Activated CD4-positive, alpha-beta T cell treated with anti-CD3 and anti-CD28 coated beads, Interleukin-2, Interleukin-6, amounts not matched to agents 100 ng/mL and 50 ng/mL, durations not matched to agents 16 hours and 8 hours (primary cell): ENCODE data around the gene MED9.
"Not testable (repeated sequence)": the region's sequence is repeated elsewhere in the genome, so short reads cannot be mapped to it uniquely, and the experiment has no call there.

Source experiments
- DNase-seq: peaks from one replicate; pipeline ENCODE4 v3.0.0-alpha.2; 2020

Gene MED9

DNA sequence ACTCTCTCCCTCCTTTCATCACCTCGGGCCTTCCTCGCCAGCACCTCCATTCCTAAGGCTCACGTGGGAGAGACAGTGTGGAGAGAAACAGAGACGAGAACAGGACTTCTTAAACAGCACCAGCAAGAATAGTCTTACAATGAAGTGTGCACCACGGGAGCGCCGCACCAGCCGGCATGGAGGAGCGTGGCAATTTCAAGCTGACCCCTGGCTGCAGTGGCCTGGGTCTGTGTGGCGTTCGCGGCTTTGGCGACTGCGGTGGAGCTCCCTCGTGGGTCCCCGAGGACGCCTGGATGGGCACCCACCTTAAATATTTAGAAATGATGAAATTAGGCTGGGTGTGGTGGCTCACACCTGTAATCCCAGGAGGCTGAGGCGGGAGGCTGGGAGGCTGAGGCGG lies 20.5 kb upstream of the MED9 start:
- DNase-seq, result no peak

DNA sequence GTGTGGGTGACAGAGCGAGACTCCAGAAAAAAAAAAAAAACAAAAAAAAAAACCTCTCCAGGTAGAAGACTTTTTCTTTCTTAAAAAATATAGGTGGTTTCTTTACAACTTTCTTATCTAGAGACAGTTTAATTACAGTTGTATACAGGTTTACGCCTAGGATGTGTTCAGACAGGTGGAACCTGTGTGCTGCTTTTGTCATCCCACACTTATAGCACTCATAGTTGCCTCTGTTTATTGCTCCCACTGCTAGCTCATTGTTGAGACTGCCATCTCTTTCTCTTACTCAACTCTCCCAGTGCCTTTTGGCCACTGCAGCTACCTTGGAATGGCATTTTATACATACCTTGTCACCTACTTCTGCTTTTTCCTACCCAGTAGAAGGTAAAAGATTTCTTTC lies 19.1 kb upstream of the MED9 start:
- no peak for DNase-seq

DNA sequence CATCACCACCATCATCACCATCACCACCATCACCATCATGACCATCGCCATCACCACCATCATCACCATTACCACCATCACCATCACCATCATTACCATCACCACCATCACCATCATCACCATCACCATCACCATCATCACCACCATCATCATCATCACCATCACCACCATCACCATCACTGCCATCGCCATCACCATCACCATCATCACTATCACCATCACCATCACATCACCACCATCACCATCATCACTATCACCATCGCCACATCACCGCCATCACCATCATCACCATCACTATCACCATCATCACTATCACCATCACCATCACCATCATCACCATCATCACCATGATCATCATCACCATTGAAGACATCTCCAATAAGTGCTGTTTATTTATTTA lies 16.8 kb upstream of the MED9 start:
- no peak for DNase-seq

DNA sequence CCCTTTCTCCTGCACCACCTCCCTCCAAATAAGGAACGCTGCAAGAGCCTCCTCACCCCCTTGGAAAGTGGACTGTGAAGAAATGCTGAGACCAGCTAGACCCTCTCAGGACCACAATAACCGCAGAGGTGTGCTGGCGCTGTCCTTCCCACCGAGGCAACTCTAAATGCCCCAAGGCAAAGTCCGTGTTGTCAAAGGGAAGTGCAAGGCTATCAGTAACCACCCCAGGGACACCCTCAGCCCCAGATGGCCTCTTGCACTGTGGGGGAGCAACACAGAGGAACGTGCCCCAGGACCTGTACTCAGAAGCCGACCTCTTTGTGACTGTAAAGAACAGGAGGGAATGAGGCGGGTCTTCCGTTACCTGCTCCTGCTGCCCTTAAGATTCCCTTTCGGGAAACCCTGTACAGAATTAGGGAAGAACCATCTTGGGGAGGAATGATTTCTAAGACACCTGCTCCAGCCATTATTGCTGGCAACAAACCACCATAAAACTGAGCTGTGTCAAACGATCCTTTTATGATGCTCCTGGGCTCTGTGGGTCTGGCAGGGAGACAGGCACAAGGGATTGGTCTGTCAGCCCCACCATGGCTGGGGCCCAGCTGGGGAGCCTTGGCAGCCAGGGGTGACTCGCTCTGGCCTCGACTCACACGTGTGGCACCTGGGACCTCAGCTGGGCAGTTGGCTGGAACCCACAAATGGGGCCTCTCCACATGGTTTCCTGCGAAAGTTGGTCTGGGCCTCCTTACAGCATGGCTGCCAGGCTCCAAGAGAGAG lies 14.6 kb upstream of the MED9 start:
- DNase-seq, result no peak

DNA sequence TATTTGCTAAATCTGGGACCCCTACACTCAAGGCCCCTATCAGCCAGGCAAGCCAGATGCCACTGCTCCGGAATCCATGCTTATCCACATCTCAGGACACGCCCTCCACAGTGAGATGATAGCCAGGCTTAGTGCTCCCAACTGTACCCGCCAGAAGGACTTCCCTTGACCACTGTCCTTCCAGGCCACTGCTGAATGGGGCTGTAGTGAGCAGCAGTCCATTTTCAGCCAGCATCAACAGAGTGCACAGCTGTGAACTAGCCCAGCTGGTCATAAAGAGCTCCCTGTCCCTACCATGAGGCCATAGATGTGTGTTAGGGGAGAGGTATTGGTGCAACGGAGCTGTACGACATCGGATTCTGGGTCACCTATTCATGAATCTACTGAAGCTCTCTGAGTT lies 13.0 kb upstream of the MED9 start:
- no peak for DNase-seq

DNA sequence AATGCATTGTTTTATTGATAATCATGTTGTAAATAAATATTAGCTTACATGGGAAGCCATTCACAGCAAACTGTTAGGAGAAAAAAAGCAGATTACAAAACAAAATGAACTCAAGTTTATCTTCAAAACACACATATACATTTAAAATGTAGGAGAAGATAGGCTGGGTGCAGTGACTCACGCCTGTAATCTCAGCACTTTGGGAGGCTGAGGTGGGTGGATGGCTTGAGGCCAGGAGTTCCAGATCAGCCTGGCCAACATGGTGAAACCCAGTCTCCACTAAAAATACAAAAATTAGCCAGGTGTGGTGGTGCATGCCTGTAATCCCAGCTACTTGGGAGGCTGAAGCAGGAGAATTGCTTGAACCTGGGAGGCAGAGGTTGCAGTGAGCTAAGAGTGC lies 10.9 kb upstream of the MED9 start:
- not testable (repeated sequence) for DNase-seq

DNA sequence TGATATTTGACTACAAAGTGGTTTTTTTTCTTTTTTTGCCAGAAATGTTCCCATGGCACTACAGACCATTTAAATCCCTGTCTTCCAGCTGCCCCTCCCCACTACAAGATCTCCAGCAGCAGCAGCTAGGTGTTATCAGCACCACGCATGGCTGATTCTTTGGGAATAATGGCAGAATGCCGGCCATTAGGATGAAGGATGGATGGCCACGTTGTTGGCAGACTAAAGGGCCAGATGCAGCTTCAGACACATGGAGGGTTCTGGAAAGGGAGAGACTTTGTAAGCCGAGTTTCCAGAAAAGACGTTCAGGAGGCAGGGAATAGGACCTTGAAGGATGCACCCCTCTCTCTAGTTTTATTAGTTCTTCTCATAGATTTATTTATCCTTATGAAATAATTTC lies 10.3 kb upstream of the MED9 start:
- DNase-seq, result no peak

DNA sequence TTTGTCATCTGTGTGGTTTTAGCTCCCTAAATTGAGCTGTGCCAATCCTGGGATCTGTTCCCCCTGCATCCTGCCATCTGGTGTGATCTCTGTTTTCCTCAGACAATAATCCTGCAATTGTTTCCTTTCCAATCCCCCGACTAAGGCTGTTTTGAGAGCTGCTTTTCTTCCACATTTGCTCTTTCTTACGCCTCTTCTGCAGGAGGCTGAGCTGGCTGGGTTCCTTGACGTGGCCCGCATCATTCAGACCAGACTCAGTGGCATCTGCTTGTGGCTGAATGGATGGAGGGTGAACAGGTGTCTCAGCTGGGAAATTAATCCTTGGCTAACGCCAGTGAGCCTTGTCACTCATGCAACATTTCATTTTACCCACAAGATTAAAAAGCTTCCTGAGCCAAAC lies 9.8 kb upstream of the MED9 start:
- DNase-seq, result no peak

DNA sequence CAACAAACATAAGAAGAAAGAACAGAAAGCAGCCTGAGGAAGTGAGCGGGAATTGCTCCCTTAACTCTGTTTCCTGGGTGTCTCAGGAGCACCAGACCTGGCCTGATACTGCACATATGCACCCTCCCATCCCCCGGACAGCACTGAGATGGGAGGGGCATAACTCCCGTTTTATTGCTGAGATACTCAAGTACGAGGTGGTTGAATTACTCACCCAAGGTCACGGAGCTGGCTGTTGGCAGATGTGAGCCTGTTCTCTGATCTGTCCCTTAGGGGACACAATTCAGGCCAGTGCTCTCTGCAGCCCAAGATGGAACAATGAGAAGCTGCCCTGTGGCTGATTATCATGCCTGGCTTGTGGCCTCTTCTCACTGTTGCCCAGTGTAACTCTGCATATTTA lies 9.1 kb upstream of the MED9 start:
- no peak for DNase-seq

DNA sequence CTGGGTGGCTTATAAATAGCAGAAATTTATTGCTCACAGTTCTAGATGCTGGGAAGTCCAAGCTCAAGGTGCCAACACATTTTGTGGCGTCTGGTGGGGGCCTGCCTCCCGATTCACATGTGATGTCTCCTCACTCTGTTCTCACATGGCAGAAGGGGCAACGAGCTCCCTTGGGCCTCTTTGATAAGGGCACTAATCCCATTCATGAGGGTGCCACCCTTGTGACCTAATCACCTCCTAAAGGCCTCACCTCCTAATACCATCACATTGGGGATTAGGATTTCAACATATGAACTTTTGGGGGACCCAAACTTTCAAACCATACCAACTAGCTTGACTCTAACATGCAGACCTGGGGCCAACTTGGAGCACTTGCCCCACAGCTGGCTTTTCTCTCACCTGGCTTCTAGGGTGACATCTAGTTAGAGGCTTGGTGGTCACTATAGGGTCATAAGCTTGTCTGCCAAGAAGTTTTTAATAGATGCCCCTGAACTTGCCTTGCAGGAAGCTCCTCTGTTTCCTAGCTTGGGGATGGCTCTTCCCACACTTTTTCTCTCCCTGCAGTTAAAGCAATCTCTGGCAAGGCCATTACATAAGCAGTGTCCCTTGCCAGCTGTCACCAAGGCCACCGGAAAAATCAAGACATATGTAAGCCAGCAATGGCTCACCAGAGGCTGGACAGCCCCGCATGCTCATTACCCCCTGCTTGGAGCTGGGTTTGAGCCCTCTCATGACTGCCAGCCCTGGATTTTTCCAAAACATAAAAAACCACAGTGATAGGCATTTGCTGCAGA lies 8.4 kb upstream of the MED9 start:
- no peak for DNase-seq

DNA sequence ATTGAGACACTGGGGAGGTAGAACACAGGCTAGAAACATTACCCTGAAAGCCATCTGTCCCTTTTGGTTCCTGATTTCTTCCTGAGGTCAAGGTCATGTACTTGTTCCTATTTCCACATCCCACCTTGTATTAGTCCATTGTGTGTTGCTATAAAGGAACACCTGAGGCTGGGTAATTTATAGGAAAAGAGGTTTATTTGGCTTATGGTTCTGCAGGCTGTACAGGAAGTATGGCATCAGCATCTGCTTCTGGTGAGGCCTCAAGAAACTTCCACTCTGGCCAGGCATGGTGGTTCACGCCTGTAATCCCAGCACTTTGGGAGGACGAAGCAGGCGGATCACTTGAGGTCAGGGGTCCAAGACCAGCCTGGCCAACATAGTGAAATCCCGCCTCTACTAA lies 7.4 kb upstream of the MED9 start:
- no peak for DNase-seq

DNA sequence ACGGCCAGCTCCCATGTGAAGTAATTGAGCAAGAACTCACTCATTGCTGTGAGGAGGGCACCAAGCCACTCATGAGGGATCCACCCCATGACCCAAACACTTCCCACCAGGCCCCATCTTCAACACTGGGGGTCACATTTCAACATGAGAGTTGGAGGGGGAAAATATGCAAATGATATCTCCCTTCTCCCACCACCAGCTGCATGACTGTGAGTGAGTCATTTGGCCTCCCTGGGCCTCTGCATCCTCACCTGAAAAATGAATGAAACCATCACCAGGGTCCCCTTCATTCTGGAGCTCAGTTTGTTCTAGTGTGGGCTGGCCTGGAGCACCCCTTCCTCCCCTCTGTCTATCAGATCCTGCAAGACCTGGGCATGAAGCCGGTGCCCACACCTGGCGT lies 6.8 kb upstream of the MED9 start:
- no peak for DNase-seq

DNA sequence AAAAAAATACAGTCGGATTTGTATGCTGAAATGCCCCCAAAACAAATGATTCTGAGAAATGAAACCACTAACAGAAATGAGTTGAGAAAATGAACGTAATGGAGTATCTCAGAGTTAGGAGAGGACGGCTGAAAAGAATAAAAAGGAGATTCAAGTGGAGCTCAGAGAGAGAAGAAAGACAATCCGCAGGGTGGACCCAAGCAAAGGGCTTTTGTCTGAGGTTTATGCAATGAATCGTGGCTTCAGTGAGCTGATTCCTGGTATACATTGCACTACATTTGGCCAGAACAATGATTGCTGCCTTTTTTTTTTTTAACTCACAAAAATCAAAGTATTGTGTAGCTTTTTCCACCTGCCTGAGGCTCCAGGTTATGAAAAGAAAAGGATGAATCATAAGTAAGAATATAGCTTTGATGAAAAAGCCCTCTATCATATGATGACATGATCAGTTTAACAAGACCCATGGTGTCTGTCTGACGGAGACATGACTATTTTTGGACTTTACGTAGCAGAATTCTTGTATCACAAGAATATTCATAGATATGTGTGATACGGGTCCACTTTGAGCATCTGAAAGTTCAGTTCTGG lies 4.4 kb upstream of the MED9 start:
- no peak for DNase-seq

DNA sequence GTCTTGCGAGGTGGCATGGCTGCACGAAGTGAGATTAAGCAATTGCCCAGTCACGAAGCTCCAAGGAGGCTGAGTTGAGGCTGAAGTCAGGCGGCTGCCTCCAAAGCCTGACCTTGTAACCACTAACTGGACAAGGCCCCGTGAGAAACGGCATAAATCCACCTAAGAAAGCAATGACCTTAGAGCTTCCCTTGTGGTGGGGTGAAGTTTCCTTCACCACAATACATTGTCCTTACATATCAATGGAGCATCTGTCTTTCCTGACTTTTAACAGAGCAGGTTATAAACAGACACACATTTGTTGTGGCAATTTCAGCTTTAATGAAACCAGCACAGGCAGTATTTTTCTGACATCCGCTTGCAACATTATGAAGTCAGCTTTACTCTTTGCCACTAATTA lies 2.5 kb upstream of the MED9 start:
- no peak for DNase-seq

DNA sequence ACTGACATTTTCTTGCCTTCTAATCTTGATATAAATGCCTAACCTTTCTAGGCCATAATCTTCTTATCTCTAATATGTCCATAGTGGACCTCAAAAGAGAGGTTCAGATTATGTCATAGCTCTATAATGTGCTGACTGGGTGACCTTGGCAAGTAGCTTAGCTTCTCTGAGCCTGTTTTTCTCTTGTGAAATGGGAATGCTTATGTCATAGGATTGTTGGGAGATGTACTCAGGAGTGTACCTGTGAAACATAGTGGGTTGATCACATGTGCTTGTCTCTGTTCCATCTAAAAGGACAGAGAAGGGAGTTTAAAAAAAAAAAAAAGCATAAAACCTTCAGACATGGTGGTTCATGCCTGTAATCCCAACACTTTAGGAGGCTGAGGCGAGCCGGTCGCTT lies 2.4 kb downstream of the MED9 start:
- no peak for DNase-seq

DNA sequence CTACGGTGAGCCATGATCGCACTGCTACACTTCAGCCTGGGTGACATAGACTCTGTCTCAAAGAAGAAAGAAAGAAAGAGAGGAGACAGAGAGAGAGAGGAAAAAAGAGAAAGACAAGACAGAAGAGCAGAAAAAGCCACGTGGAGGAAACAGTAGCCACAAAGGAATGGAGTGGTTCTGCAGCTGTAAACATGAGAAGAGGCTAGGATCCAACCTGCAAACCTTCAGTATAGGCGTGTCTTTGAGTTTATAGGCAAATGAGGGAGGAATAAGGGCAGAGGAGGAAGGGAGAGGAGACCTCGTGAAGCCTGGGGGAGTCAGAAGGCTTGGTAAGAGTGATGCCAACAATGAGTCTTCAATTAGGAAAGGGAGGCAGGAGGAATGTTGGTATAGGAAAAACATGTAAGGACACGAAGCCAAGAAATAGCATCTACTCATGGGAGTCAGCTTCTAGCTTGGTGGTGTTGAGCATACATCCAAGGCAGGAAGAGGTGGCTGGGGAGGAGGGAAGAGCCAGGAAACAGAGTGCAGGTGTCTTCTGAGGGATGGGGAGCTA lies 3.9 kb downstream of the MED9 start:
- no peak for DNase-seq

DNA sequence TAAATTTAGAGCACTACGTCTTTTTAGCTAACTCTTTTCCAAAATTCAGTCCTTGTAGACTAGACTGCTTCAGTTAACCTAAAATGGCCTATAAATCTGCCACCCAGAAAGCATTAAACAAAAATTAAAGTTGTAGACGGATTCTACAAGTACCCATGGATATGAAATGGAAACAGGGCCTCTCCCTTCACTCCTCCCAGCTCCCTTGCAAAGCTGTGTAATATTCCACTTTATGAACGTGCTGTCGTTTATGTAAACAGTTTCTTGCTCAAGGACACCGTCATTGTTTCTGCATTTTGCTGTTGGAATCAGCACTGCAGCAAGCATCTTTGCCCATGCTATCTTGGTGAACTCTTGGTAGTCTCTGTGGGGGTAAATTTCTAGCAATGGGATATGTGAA lies 5.1 kb downstream of the MED9 start:
- DNase-seq, result no peak

DNA sequence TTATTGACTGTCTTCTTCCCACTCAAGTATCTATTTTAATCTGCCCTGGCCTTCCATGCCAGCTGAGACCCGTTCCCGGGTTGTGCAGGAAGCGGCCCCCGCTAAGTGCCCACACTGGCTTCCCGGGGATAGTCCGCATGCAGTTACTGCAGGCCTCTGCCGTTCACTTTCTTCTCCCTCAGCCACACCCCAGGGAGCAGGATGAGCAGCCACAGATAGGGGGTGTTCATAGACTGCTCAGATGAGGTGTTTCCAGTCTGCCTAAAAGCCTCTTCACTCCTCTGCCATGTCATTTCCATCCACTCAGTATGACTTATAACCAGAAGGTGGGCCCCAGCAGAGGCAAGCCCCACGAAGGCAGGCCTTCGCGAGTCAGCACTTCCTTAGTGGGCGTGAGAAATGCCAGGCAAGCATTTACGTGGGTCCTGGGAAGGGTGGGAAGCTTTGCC lies 7.7 kb downstream of the MED9 start:
- peak; percentile 80 for DNase-seq

DNA sequence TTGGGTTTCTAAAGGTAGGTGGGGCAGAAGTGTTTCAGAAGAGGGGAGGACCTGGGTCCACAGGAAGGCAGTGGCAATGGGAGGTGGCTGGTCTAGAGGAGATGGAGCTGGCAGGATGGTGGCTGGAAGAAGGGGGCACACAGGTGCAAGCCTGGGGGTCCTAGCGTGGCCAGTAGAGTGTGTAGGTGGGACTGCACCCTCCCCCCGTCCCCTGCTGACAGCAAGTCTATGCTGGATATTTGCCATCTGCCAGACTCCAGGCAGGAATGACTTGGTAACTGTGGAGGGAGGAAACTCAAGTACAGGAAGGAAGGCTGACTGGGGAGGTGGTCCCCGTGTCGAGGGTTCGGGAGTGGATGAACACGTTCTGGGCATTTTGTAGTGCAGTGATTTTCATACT lies 8.6 kb downstream of the MED9 start:
- DNase-seq, result no peak

DNA sequence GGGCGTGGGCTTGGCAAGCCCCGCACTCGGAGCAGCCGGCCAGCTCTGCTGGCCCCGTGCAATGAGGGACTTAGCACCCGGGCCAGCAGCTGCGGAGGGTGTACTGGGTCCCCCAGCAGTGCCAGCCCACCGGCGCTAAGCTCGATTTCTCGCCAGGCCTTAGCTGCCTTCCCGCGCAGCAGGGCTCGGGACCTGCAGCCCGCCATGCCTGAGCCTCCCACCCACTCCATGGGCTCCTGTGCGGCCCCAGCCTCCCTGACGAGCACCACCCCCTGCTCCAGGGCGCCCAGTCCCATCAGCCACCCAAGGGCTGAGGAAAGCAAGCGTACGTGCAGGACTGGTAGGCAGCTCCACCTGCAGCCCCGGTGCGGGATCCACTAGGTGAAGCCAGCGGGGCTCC lies 9.6 kb downstream of the MED9 start:
- DNase-seq, result not testable (repeated sequence)

DNA sequence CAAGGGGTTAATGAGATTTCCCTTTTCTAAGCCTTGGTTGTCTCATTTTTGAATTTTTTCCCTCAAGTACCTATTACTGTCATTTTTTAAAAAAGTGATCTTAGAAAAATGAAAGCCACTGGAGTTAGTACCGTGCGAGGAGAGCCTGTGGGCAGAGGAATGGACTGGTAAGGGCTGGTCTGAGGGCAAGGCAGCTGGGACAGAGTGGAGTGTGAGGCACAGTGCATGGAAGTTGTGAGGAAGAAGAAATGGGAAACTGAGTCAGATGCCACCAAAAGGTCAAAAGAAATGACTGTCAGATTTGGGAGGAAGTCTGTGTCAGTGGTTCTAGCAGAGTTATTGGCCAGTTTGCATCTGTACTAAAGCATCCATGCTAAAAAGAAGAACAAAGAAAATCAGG lies 11.2 kb downstream of the MED9 start:
- no peak for DNase-seq

DNA sequence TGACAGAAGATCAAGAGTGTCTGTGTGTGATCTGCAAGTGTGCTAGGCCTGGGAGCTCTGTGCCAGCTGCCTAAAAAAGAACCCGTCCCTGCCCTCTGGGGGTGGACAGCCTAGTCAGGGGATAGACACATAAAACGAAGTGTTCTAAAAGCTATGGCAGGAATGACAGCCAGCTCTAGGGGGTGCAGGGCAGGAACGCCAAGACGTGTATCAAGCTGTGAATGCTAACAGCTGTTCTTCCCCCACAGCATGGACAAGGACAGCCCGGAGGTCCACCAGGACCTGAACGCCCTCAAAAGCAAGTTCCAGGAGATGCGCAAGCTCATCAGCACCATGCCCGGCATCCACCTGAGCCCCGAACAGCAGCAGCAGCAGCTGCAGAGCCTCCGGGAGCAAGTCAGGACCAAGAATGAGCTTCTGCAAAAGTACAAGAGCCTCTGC lies 14.3 kb downstream of the MED9 start:
- no peak for DNase-seq

DNA sequence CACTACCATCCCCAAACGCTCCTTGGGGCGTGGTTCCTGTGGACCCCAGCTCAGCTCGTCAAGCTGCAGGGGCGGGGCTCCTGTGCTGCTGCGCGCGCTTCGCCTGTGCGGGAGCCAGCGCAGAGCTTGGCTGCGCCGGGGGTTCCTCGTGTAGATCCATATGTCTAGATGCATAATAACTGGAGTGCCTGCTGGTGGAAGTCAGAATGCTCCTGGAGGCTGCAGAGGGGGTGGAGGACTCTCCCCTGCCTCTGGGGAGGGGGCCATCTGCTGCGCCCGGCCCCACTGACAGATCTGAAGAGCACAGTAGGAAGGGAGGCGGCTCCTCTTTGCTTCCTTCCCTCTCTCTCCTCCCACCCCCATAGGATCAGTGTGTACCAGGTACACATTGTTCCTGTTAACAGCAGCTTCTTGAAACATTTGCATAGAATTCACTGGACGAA lies 14.8 kb downstream of the MED9 start:
- DNase-seq, result no peak

DNA sequence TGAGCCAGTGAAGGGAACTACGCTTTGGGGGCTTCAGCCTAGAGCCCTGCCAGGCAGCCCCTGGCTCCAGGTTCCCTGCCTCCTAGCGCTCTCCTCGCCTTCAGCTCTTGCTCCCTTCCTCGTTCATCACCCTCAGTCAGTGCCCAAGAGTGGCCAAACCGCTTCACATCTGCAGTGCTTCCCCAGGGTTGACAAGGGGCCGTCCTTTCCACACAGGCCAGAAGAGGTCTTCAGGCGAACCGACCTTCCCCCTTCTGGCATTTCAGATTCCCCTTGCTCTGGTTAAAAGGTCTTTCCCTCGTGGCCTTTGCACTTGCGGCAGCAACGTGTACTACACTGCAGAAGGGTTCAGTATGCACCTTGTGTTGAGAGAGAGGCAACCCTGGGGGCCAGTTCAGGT lies 15.3 kb downstream of the MED9 start:
- no peak for DNase-seq
